HG02884 (cell line): ENCODE data around the gene MRPL14.
"Not testable (repeated sequence)": the region's sequence is repeated elsewhere in the genome, so short reads cannot be mapped to it uniquely, and the experiment has no call there.

Source experiments
- ATAC-seq: cut with Tn5 transposase; IDR thresholded peaks from one replicate; pipeline ENCODE4 v1.9.1; 2021; ENCODE audit warnings: mild to moderate bottlenecking, moderate library complexity; ENCODE audit not compliant: unreplicated experiment

Gene MRPL14

DNA sequence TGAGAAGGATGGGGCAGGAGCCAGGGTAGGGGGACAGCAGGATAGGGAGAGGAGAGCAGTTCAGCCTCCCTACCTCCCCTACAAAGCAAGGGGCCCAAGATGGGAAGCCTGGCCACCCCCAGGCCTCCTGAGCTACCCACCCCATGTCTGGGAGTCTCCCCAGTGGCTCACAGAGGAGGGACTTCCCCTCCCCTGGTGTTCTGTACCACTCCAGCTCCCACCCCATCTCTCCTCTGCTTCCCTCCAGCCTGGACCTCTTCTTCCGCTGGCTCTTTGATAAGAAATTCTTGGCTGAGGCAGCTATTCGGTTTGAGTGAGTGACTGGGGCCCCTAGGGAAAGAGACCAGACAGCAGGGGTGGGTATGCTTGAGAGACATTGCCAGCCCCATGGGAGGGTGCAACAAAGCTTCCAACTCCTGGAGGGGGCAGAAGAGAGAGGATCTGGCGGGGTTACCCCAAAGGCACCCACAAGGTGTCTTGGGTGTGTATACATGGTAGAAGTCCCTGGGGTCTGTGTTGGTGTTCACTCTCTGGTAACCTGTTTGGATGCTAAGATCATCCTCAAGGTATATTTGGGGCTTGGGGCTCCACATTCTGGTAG is 23.2 kb upstream of the MRPL14 start:
- ATAC-seq = no peak

DNA sequence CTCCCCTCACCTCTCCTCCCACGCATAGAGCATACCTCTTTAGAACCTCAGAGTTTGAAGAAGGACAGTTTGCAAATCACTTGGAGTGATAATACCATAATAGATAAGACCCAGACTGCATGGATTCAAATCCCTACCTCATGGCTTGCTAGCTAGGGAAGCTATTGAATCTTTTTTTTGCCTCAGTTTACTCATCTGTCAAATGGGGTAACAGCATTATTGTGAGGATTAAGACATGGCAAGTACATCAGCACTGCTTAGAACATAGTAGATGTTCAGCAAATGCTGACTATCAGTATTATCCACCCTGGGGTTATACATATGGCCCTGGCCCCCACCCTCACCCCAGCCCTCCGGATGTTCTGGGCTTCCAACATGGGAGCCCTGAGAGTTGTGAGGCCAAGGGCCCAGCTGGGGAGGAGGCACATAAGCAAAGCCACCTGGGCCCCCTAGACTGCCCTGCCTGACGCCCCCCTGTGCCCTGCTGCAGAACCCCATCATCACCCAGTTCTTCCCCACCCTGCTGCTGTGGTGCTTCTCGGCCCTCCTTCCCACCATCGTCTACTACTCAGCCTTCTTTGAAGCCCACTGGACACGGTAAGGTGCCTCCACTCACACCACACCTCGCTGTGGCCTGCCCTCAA is 22.2 kb upstream of the MRPL14 start:
- no peak for ATAC-seq

DNA sequence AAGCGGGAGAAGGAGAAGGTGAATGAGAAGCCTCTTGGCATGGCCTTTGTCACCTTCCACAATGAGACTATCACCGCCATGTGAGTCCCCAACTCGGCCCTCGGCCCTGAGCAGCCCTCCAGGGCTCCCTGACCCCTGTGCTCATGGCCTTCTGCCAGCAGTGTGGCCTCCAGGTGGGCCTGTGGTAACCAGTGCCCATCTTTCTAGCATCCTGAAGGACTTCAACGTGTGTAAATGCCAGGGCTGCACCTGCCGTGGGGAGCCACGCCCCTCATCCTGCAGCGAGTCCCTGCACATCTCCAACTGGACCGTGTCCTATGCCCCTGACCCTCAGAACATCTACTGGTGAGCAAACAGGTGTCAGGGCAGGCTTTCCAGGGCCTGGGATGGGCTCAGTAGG is 21.1 kb upstream of the MRPL14 start:
- ATAC-seq = no peak

GRCh38 chr6:44147256-44147655 is 20.0 kb upstream of the MRPL14 start:
- no peak for ATAC-seq

DNA sequence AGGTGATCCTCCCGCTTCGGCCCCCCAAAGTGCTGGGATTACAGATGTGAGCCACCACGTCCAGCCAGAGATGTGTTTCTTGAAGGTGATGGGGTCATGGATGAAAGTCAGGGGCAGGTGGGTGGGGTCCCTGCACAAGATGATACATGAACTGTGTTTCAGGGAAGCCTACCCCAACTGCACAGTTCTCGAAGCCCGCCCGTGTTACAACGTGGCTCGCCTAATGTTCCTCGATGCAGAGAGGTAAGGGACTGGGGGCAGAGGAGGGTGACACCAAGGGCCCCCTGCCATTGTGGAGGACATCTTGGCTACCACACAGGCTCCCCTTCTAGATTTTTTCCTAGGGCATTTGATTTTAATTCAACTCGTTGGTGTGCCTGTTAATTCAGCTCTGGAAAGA is 19.4 kb upstream of the MRPL14 start:
- ATAC-seq = no peak

GRCh38 chr6:44145839-44146238 is 18.6 kb upstream of the MRPL14 start:
- no peak for ATAC-seq

- not testable (repeated sequence) for ATAC-seq
Measured at GRCh38 chr6:44144536-44144935, 17.3 kb upstream of the MRPL14 start.

GRCh38 chr6:44143731-44144130 is 16.5 kb upstream of the MRPL14 start:
- no peak for ATAC-seq

- no peak for ATAC-seq
Measured at GRCh38 chr6:44142835-44143234, 15.6 kb upstream of the MRPL14 start.

GRCh38 chr6:44139351-44139743 is 12.1 kb upstream of the MRPL14 start:
- no peak for ATAC-seq

DNA sequence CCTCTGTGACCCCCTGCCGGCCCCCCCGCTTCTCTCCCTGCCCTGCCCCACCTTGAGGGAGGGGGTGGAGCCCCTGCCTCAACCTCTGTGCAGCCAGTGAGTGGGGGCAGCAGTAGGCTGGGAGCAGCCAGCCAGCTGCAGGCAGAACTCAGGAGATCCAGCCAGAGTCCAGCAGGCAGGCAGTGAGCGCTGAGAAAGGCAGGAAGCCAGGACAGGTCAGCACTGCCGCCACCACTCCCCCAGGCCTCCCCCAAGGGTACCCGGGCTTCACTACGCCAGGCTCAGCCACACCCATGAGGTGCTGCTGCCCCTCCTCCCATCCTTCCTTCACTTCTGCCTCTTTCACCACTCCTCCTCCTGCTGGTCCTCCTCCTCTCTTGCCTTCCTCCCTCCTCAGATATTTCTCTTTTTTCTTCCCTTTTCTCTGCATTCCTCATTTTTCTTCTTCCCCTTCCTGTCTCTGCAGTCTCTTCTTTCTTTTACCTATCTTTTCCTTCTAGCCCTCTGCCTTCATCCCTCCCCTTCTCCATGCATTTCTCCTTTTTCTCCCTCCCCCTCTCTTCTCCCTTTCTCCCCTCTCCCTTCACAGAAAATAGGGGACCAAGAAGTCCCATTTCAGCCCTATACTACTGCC is 11.6 kb upstream of the MRPL14 start:
- ATAC-seq = no peak

DNA sequence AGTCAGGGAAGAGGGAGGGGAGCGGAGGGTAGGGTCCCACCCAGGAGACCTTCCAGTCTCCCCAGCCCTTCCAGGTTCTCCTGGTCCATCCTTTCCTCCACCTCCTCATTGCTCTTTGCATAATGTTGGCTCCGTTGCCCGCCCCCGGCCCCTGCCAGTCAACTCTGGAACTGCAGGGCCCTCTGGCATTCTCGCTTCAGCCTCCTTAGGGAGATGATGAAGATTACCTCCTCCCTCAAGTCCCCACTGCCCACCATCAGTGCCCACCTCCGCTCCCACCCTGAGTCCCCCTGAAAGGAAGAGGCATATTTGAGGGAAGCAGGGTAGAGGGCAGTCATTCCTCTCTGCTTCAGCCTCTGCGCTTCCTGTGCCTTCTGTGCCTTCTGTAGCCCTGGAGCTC is 8.6 kb upstream of the MRPL14 start:
- no peak for ATAC-seq

GRCh38 chr6:44135173-44135758 is 8.0 kb upstream of the MRPL14 start:
- ATAC-seq = no peak

- ATAC-seq = no peak
Measured at GRCh38 chr6:44133981-44134711, 6.9 kb upstream of the MRPL14 start.

GRCh38 chr6:44133003-44133931 is 6.0 kb upstream of the MRPL14 start:
- no peak for ATAC-seq

DNA sequence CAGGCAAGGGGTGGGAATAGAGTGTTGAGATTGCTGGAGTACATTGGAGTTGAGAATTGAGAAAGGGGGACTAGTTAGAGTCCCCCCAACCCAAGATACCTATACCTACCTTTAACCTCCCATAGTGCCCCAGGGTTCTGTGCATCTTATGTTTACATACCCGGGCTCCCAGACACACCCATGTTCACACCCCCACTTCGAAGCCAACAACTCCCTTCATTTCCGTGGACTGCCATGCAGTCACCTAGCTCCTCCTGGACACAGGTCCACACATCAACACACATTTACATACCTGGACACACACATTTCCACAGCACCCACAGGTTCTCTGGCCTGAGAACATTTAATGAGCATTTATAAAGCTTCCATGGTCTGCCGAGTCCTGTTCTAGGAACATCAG is 5.2 kb upstream of the MRPL14 start:
- no peak for ATAC-seq

- ATAC-seq = no peak
Measured at GRCh38 chr6:44131892-44132291, 4.6 kb upstream of the MRPL14 start.

DNA sequence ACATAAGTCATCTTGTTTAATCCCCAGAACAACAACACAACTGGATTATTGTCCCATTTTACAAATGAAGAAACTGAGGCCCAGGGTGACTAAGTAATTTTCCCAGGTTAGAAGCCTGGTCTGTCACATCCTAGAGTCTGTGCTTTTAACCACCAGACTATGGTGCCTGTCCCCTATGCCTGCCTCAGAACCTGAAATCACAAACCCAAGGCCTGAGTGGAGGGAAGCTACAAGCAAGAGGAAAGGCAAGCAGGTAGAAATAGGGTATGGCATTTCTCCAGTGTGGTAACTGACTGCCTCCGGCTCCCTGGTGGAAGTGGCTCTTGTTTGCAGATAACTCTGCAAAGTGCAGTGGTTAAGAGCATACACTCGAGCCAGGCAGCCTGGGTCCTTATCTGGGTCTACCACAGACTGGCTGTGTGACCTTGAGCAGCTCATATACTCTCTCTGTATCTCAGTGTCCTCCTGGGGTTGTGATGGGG is 2.6 kb upstream of the MRPL14 start:
- no peak for ATAC-seq

GRCh38 chr6:44128020-44128917 is 1.0 kb upstream of the MRPL14 start:
- no peak for ATAC-seq
